Measurements from ENCODE around the gene SMIM31.

GRCh38 chr4:164734484-164734883 lies 19.4 kb upstream of the SMIM31 start:
- TF ChIP-seq, protein P1, sequence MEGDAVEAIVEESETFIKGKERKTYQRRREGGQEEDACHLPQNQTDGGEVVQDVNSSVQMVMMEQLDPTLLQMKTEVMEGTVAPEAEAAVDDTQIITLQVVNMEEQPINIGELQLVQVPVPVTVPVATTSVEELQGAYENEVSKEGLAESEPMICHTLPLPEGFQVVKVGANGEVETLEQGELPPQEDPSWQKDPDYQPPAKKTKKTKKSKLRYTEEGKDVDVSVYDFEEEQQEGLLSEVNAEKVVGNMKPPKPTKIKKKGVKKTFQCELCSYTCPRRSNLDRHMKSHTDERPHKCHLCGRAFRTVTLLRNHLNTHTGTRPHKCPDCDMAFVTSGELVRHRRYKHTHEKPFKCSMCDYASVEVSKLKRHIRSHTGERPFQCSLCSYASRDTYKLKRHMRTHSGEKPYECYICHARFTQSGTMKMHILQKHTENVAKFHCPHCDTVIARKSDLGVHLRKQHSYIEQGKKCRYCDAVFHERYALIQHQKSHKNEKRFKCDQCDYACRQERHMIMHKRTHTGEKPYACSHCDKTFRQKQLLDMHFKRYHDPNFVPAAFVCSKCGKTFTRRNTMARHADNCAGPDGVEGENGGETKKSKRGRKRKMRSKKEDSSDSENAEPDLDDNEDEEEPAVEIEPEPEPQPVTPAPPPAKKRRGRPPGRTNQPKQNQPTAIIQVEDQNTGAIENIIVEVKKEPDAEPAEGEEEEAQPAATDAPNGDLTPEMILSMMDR (IDR thresholded peaks at IDR 0.05), result no peak
- no peak for TF ChIP-seq POLR2A (IDR thresholded peaks at IDR 0.05)
